GM21390 (cell line): ENCODE measurements around the gene MAGEA11.
A peak's percentile ranks its signal among the peaks of the same experiment; 100 is the strongest.
"Not testable (repeated sequence)": the region's sequence is repeated elsewhere in the genome, so short reads cannot be mapped to it uniquely, and the experiment has no call there.

Experiments used
- ATAC-seq: cut with Tn5 transposase; IDR thresholded peaks from one replicate; pipeline ENCODE4 v1.9.1; 2021; ENCODE audit not compliant: unreplicated experiment

Gene MAGEA11

GRCh38 chrX:149711545-149712236 is at the start of gene MAGEA11:
TSS of gene MAGEA11 (plus strand) at chrX:149712060. CDS start at chrX:149713160, 1,100 bp downstream.
- no peak for ATAC-seq

- ATAC-seq: not testable (repeated sequence)
Measured at GRCh38 chrX:149675088-149675487, 36.8 kb upstream of the MAGEA11 start.

- ATAC-seq: not testable (repeated sequence)
Measured at GRCh38 chrX:149675554-149675953, 36.3 kb upstream of the MAGEA11 start.

GRCh38 chrX:149679164-149679678 is 32.6 kb upstream of the MAGEA11 start:
- ATAC-seq: not testable (repeated sequence)

- no peak for ATAC-seq
Measured at GRCh38 chrX:149681182-149681581, 30.7 kb upstream of the MAGEA11 start.

- ATAC-seq: no peak
Measured at GRCh38 chrX:149682031-149682430, 29.8 kb upstream of the MAGEA11 start.

- ATAC-seq: no peak
Measured at GRCh38 chrX:149682956-149683947, 28.6 kb upstream of the MAGEA11 start.

GRCh38 chrX:149683966-149684730 is 27.7 kb upstream of the MAGEA11 start:
- ATAC-seq: no peak

- no peak for ATAC-seq
Measured at GRCh38 chrX:149687991-149688390, 23.9 kb upstream of the MAGEA11 start.

- no peak for ATAC-seq
Measured at GRCh38 chrX:149688552-149688951, 23.3 kb upstream of the MAGEA11 start.

- no peak for ATAC-seq
Measured at GRCh38 chrX:149691794-149692193, 20.1 kb upstream of the MAGEA11 start.

- ATAC-seq: not testable (repeated sequence)
Measured at GRCh38 chrX:149692686-149693272, 19.1 kb upstream of the MAGEA11 start.

- ATAC-seq: no peak
Measured at GRCh38 chrX:149699761-149700160, 12.1 kb upstream of the MAGEA11 start.

GRCh38 chrX:149704664-149705063 is 7.2 kb upstream of the MAGEA11 start:
- ATAC-seq: no peak

- no peak for ATAC-seq
Measured at GRCh38 chrX:149707147-149707901, 4.5 kb upstream of the MAGEA11 start.

GRCh38 chrX:149712831-149713230 is 971 bp downstream of the MAGEA11 start:
- no peak for ATAC-seq

- no peak for ATAC-seq
Measured at GRCh38 chrX:149713279-149714050, 1.6 kb downstream of the MAGEA11 start.

GRCh38 chrX:149715468-149715867 is 3.6 kb downstream of the MAGEA11 start:
- peak; percentile 75 for ATAC-seq

GRCh38 chrX:149716632-149717031 is 4.8 kb downstream of the MAGEA11 start:
- no peak for ATAC-seq
